H1 (cell line): ENCODE data around the gene HOXC13. TPM values are rescaled to one million over a fixed set of nuclear protein-coding genes. Genes with fewer than 3 reads are reported as not detected.
A peak's percentile ranks its signal among the peaks of the same experiment; 100 is the strongest.

Source experiments
- CTCF ChIA-PET: fragments of 300-600 bp; sonication (Branson Sonifier 250); formaldehyde crosslinking; loops from one replicate; lab custom pipeline; 2021; ENCODE audit not compliant: partially characterized antibody; lab: Charles Lee
- POLR2A ChIA-PET: fragments of 300-600 bp; sonication (Branson Sonifier 250); formaldehyde crosslinking; loops from one replicate; lab custom pipeline; 2021; ENCODE audit warnings: inconsistent platforms; ENCODE audit not compliant: partially characterized antibody; lab: Charles Lee
- DNase-seq, 2 experiments: peaks; one replicate each; pipeline versions ENCODE4 v3.0.0 to v3.0.0-alpha.2; 2010 to 2022; ENCODE audit warnings: low spot score in 2 of 2, low read depth in 1 of 2, mixed read lengths in 1 of 2
- FAIRE-seq: peaks from 2 replicates; lab custom pipeline; 2011; peaks lifted over from hg19 to GRCh38; lab: Jason Lieb, UNC
- H2AFZ ChIP-seq: 2 replicates; pipeline ENCODE4 v1.8.1; 2012; ENCODE audit warnings: low read length, inconsistent platforms
- H2AK5ac ChIP-seq: 2 replicates; pipeline ENCODE4 v1.6.1; 2013; ENCODE audit warnings: low read depth, low read length
- H2BK120ac ChIP-seq: replicated peaks from 2 replicates; pipeline ENCODE3; 2013; ENCODE audit warnings: low read depth, low read length, inconsistent platforms
- H2BK12ac ChIP-seq: 2 replicates; pipeline ENCODE4 v1.6.1; 2013; ENCODE audit warnings: low read depth, low read length
- H2BK15ac ChIP-seq: 2 replicates; pipeline ENCODE4 v1.6.1; 2013; ENCODE audit warnings: low read length
- H2BK20ac ChIP-seq: 2 replicates; pipeline ENCODE4 v1.6.1; 2013; ENCODE audit warnings: low read length
- H2BK5ac ChIP-seq: 2 replicates; pipeline ENCODE4 v1.6.1; 2013; ENCODE audit warnings: low read depth, low read length
- H3K14ac ChIP-seq: 2 replicates; pipeline ENCODE4 v1.6.1; 2013; ENCODE audit warnings: inconsistent platforms; ENCODE audit not compliant: insufficient read length
- H3K18ac ChIP-seq: 2 replicates; pipeline ENCODE4 v1.6.1; 2013; ENCODE audit warnings: low read length; ENCODE audit errors: extremely low read depth
- H3K23ac ChIP-seq: 2 replicates; pipeline ENCODE4 v1.6.1; 2013; ENCODE audit warnings: inconsistent platforms; ENCODE audit not compliant: insufficient read length
- H3K23me2 ChIP-seq: 2 replicates; pipeline ENCODE4 v1.6.1; 2013; ENCODE audit warnings: low read depth, low read length
- H3K27ac ChIP-seq: 2 replicates; pipeline ENCODE4 v1.6.1; 2011; ENCODE audit warnings: low read depth, low read length, inconsistent platforms
- H3K27me3 ChIP-seq, 4 experiments: replicated peaks in 1 of 4; 1 replicate in 1 of 4; 2 replicates in 3 of 4; pipeline versions ENCODE4 v1.6.1 to v1.8.1; 2011 to 2013; ENCODE audit warnings: low read length in 3 of 4, mild to moderate bottlenecking in 3 of 4, inconsistent platforms in 2 of 4, mixed read lengths in 2 of 4, moderate library complexity in 1 of 4; ENCODE audit not compliant: control insufficient read depth in 3 of 4, insufficient read depth in 3 of 4; ENCODE audit errors: extremely low read depth in 1 of 4
- H3K36me3 ChIP-seq, 4 experiments: 2 replicates each; pipeline versions ENCODE4 v1.6.1 to v1.8.1; 2011 to 2013; ENCODE audit warnings: mild to moderate bottlenecking in 4 of 4, low read length in 3 of 4, moderate library complexity in 2 of 4, control low read depth in 1 of 4, inconsistent platforms in 1 of 4; ENCODE audit not compliant: insufficient read depth in 4 of 4, control insufficient read depth in 2 of 4
- H3K4ac ChIP-seq: replicated peaks from 2 replicates; pipeline ENCODE3; 2013; ENCODE audit warnings: low read length, low read depth, mixed read lengths, inconsistent platforms; ENCODE audit not compliant: insufficient read length
- H3K4me1 ChIP-seq, 4 experiments: replicated peaks in 1 of 4; 1 replicate in 1 of 4; 2 replicates in 3 of 4; pipeline versions ENCODE4 v1.6.1 to v1.8.1; 2011 to 2013; ENCODE audit warnings: low read length in 3 of 4, inconsistent platforms in 2 of 4, mixed read lengths in 1 of 4; ENCODE audit not compliant: insufficient read depth in 4 of 4, control insufficient read depth in 3 of 4
- H3K4me2 ChIP-seq, 2 experiments: 2 replicates each; pipeline versions ENCODE4 v1.6.1 to v1.8.1; 2011 to 2013; ENCODE audit warnings: low read depth in 2 of 2, low read length in 2 of 2, control low read depth in 1 of 2, inconsistent platforms in 1 of 2, mild to moderate bottlenecking in 1 of 2; ENCODE audit not compliant: insufficient read depth in 1 of 2
- H3K4me3 ChIP-seq, 4 experiments: fragments of 200-600, 300-600 bp in 1 of 4; sonication (generic), shearing (Covaris generic), sonication (Bioruptor Twin) in 1 of 4; 2 replicates each; pipeline versions ENCODE4 v1.5.1 to v1.8.1; 2011 to 2016; ENCODE audit warnings: low read length in 4 of 4, low read depth in 3 of 4, control low read depth in 2 of 4, inconsistent platforms in 2 of 4, mild to moderate bottlenecking in 2 of 4, mixed read lengths in 1 of 4, moderate library complexity in 1 of 4; ENCODE audit not compliant: insufficient read depth in 2 of 4; ENCODE audit errors: extremely low read depth in 1 of 4
- H3K56ac ChIP-seq: replicated peaks from 2 replicates; pipeline ENCODE3; 2013; ENCODE audit warnings: low read depth, mild to moderate bottlenecking, mixed read lengths, low read length, inconsistent platforms; ENCODE audit not compliant: insufficient read length
- H3K79me1 ChIP-seq: 2 replicates; pipeline ENCODE4 v1.6.1; 2013; ENCODE audit warnings: low read depth, low read length, control low read depth
- H3K79me2 ChIP-seq, 2 experiments: 2 replicates each; pipeline versions ENCODE4 v1.6.1 to v1.8.1; 2012 to 2013; ENCODE audit warnings: low read length in 2 of 2, mild to moderate bottlenecking in 2 of 2, inconsistent platforms in 1 of 2; ENCODE audit not compliant: insufficient read depth in 2 of 2, control insufficient read depth in 1 of 2
- H3K9ac ChIP-seq, 4 experiments: replicated peaks in 1 of 4; 1 replicate in 1 of 4; 2 replicates in 3 of 4; pipeline versions ENCODE4 v1.6.1 to v1.8.1; 2011 to 2013; ENCODE audit warnings: low read depth in 3 of 4, low read length in 3 of 4, control low read depth in 2 of 4, mild to moderate bottlenecking in 2 of 4, moderate library complexity in 2 of 4, inconsistent platforms in 1 of 4; ENCODE audit errors: extremely low read depth in 1 of 4
- H3K9me3 ChIP-seq, 2 experiments: 2 replicates each; pipeline versions ENCODE4 v1.6.1 to v1.8.1; 2012 to 2013; ENCODE audit warnings: mild to moderate bottlenecking in 2 of 2, moderate library complexity in 2 of 2, control low read depth in 1 of 2, inconsistent platforms in 1 of 2, low read depth in 1 of 2, low read length in 1 of 2, mixed read lengths in 1 of 2; ENCODE audit not compliant: insufficient read depth in 2 of 2
- H4K20me1 ChIP-seq, 2 experiments: replicated peaks in 1 of 2; 2 replicates each; pipeline versions ENCODE3 to v1.8.1; 2011 to 2013; ENCODE audit warnings: inconsistent platforms in 2 of 2, low read length in 2 of 2, mild to moderate bottlenecking in 1 of 2; ENCODE audit not compliant: insufficient read depth in 2 of 2, control insufficient read depth in 1 of 2
- H4K5ac ChIP-seq: 2 replicates; pipeline ENCODE4 v1.6.1; 2013; ENCODE audit warnings: low read length, low read depth, mixed read lengths, inconsistent platforms; ENCODE audit not compliant: insufficient read length
- H4K8ac ChIP-seq: 2 replicates; pipeline ENCODE4 v1.8.0; 2013; ENCODE audit warnings: mild to moderate bottlenecking, moderate library complexity, low read length, inconsistent platforms; ENCODE audit not compliant: insufficient read depth; ENCODE audit errors: extremely low read depth
- H4K91ac ChIP-seq: replicated peaks from 2 replicates; pipeline ENCODE3; 2013; ENCODE audit warnings: low read length, mixed read lengths, inconsistent platforms; ENCODE audit not compliant: insufficient read length
- ASH2L ChIP-seq: fragments of 200-600, 300-600 bp; sonication (generic); IDR thresholded peaks from one replicate; pipeline ENCODE4 v1.7.1; 2017; ENCODE audit warnings: low read length
- CEBPB ChIP-seq: IDR thresholded peaks from 2 replicates; pipeline ENCODE4 v1.6.1; 2012; ENCODE audit warnings: low read depth, low read length
- CTBP2 ChIP-seq: IDR thresholded peaks from 2 replicates; pipeline ENCODE4 v1.7.0; 2011; ENCODE audit warnings: borderline replicate concordance, mild to moderate bottlenecking, moderate library complexity, mixed read lengths, low read length; ENCODE audit not compliant: insufficient read depth, insufficient read length
- EGR1 ChIP-seq: IDR thresholded peaks from 2 replicates; pipeline ENCODE4 v1.6.1; 2011; ENCODE audit warnings: low read depth, low read length, borderline replicate concordance
- HDAC2 ChIP-seq, 2 experiments: fragments of 300-600 bp in 1 of 2; sonication (generic) in 1 of 2; IDR thresholded peaks; 2 replicates each; pipeline ENCODE4 v1.6.1; 2011 to 2012; ENCODE audit warnings: low read depth in 2 of 2, low read length in 2 of 2, mild to moderate bottlenecking in 2 of 2, moderate library complexity in 2 of 2, borderline replicate concordance in 1 of 2, inconsistent platforms in 1 of 2
- HDAC6 ChIP-seq: IDR thresholded peaks from one replicate; pipeline ENCODE4 v1.7.1; 2012; ENCODE audit warnings: low read depth, mild to moderate bottlenecking, inconsistent platforms, low read length, moderate library complexity
- NRF1 ChIP-seq: IDR thresholded peaks from 2 replicates; pipeline ENCODE4 v1.6.1; 2011; ENCODE audit warnings: mild to moderate bottlenecking, low read depth, low read length, improper control_type of control experiment
- SUZ12 ChIP-seq: fragments of 200-600 bp; sonication (generic); IDR thresholded peaks from 2 replicates; pipeline ENCODE4 v1.6.1; 2012; ENCODE audit warnings: mild to moderate bottlenecking, inconsistent platforms, low read length, moderate library complexity, mixed read lengths
- YY1 ChIP-seq: IDR thresholded peaks from 2 replicates; pipeline ENCODE4 v1.6.1; 2011; ENCODE audit warnings: low read depth, mild to moderate bottlenecking, low read length
- WGBS, 2 experiments: shearing (Covaris generic) in 1 of 2; methylation state at CpG; one replicate each; pipeline versions ENCODE4 v1.1.6 to v1.1.7; 2013 to 2015; ENCODE audit warnings: low lambda C conversion rate in 2 of 2, mixed read lengths in 2 of 2, inconsistent platforms in 1 of 2, low coverage in 1 of 2, missing lambda C conversion rate in 1 of 2; ENCODE audit not compliant: insufficient replicate concordance in 2 of 2, insufficient coverage in 1 of 2, insufficient read length in 1 of 2; ENCODE audit errors: extremely low coverage in 1 of 2, missing lambda C conversion rate in 1 of 2; 5-methylcytosine and 5-hydroxymethylcytosine counted together
- polyA plus RNA-seq, 7 experiments: library from polyadenylated mRNA; depleted of rRNA in 3 of 7; stranded (reverse) in 5 of 7; unstranded in 2 of 7; fragments of >200 nt in 5 of 7; fragments of 200-250 nt in 2 of 7; gene quantifications; 1 replicate in 5 of 7; 2 replicates in 1 of 7; 4 replicates in 1 of 7; pipeline versions ENCODE4 v1.2.1 to v1.2.3, GENCODE V29; 2011 to 2013; ENCODE audit warnings: missing spikeins in 2 of 7, mixed read lengths in 2 of 7
- total RNA-seq: library from RNA; stranded (reverse); fragmentation: NEBNext Ultra II Directional; extraction: Animal tissue kit (Norgen Biotek cat#: 25700); gene quantifications from 2 replicates; pipeline ENCODE4 v1.2.1, GENCODE V29; 2021

HOXC13 gene
- total and polyA plus RNA-seq, 2 of the 8 experiments (the other 6 are each of a cell fraction or from before 2014, with no cell fraction given): 0.02 TPM; not detected in 1

GRCh38 chr12:53995378-53996239 lies 57.0 kb downstream of the HOXC13 start:
- Histone ChIP-seq H3K27ac (no peak overlapping the region), H3K18ac (no peak overlapping the region; the same call in 1 of the 2 replicates), H2BK5ac (peak overlapping the region; percentile 2; the same call in 1 of the 2 replicates), H3K4ac (no peak overlapping the region), H3K14ac (no peak overlapping the region), H3K27me3 (peaks cover 97 to 100% (median 100%) of the 10 kb centered on the region in 4 experiments), H2AK5ac (no peak overlapping the region), H3K23me2 (peaks cover 4% of the 10 kb centered on the region; the same call in 1 of the 2 replicates), H3K56ac (no peak overlapping the region), H2BK120ac (no peak overlapping the region), H3K36me3 (peaks cover 0 to 19% (median 0%) of the 10 kb centered on the region in 4 experiments; a peak in 1 of 8 replicates), H4K20me1 (peaks cover 27 to 28% of the 10 kb centered on the region in 2 experiments), H4K91ac (no peak overlapping the region), H3K4me1 (peaks cover 0 to 17% (median 8%) of the 10 kb centered on the region in 4 experiments; a peak in 5 of 7 replicates), H3K79me2 (no peaks in the 10 kb centered on the region), H2BK20ac (peak overlapping the region; percentile 72; the same call in 1 of the 2 replicates), H2BK15ac (peak overlapping the region; percentile 72; the same call in 1 of the 2 replicates), H3K23ac (no peak overlapping the region), H3K4me3 (peak overlapping the region in 1 of 4 experiments; percentile 45; a peak in 3 of 8 replicates), H4K5ac (no peak overlapping the region), H3K9me3 (peaks cover 0 to 4% of the 10 kb centered on the region in 2 experiments; a peak in 1 of 4 replicates), H2AFZ (no peak overlapping the region), H3K4me2 (peak overlapping the region; percentile 23 to 56), H4K8ac (no peak overlapping the region), H2BK12ac (peak overlapping the region; percentile 68), H3K9ac (no peak overlapping the region), H3K79me1 (no peaks in the 10 kb centered on the region)
- ChIA-PET POLR2A (interaction anchor here (1.6 kb wide), 1 partner anchor 10 kb away, joined by 4 read pairs; no protein-coding TSS in a partner anchor), CTCF (interaction anchor here (0.7 to 4.4 kb wide), 10 partner anchors 8 to 218 kb away, joined by 3 to 28 read pairs (median 4); partner anchors contain the start of genes HOXC10 and HOXC8)
- DNase-seq: peak in 1 of 2 experiments; percentile 80
- no peak for FAIRE-seq
- 1% methylated on average over 27 of the region's 48 CpGs; no CpG with 5 or more reads in 1 of the 2 experiments for WGBS, 2 experiments
- no peak for TF ChIP-seq HDAC6
- TF ChIP-seq YY1: 0 out of 2 replicates have a peak, but pooled peaks have one; percentile 34
- TF ChIP-seq SUZ12: peak; percentile 5
- TF ChIP-seq EGR1: 0 out of 2 replicates have a peak, but pooled peaks have one; percentile 16
- TF ChIP-seq HDAC2 (IDR thresholded peaks at IDR 0.05; ENCODE audit: borderline replicate concordance in 1 of 2, low read depth in 2 of 2, low read length in 2 of 2): 0 out of 4 replicates have a peak, but pooled peaks of 1 of the 2 experiments have one; percentile 19
- TF ChIP-seq CEBPB: no peak
- TF ChIP-seq NRF1: no peak
- peak; percentile 93 for TF ChIP-seq CTBP2
- peak; percentile 15 for TF ChIP-seq ASH2L
